A673 (cell line): ENCODE results near the gene CNFN. TPM values are rescaled to one million over a fixed set of nuclear protein-coding genes. Genes with fewer than 3 reads are reported as not detected.

Source experiments
- BruUV-seq: library from RNA; stranded (reverse); fragments of 400-500 nt; replicated peaks from 2 replicates; lab custom pipeline; 2021; lab: Mats Ljungman, UMichigan
- CTCF ChIA-PET: fragments of 300-600 bp; sonication (Branson Sonifier 250); formaldehyde crosslinking; loops from one replicate; lab custom pipeline; 2022; ENCODE audit warnings: antibody characterized with exemption; lab: Charles Lee
- POLR2A ChIA-PET: fragments of 300-600 bp; sonication (Branson Sonifier 250); formaldehyde crosslinking; loops from one replicate; lab custom pipeline; 2022; ENCODE audit warnings: antibody characterized with exemption; ENCODE audit not compliant: low non-redundant PET; lab: Charles Lee
- DNase-seq: peaks from one replicate; pipeline ENCODE4 v3.0.0-alpha.2; 2015; ENCODE audit warnings: low spot score
- H3K27ac ChIP-seq: fragments of 200-600 bp; sonication (generic); 2 replicates; pipeline ENCODE4 v1.5.1; 2016; ENCODE audit warnings: mixed run types, low read depth, mild to moderate bottlenecking, mixed read lengths, antibody characterized with exemption, low read length; ENCODE audit not compliant: poor library complexity, severe bottlenecking
- H3K27me3 ChIP-seq: fragments of 200-600 bp; sonication (generic); replicated peaks from 2 replicates; pipeline ENCODE4 v1.6.1; 2017; ENCODE audit warnings: mixed run types, low read depth, mild to moderate bottlenecking, mixed read lengths, antibody characterized with exemption, low read length; ENCODE audit not compliant: insufficient read depth, poor library complexity
- H3K36me3 ChIP-seq: fragments of 200-600 bp; sonication (generic); 2 replicates; pipeline ENCODE4 v1.6.1; 2016; ENCODE audit warnings: mixed run types, mild to moderate bottlenecking, mixed read lengths, antibody characterized with exemption, low read length; ENCODE audit not compliant: insufficient read depth, poor library complexity, severe bottlenecking
- H3K4me1 ChIP-seq: fragments of 200-600 bp; sonication (generic); 2 replicates; pipeline ENCODE4 v1.6.1; 2017; ENCODE audit warnings: mixed run types, mild to moderate bottlenecking, mixed read lengths, antibody characterized with exemption, low read length; ENCODE audit not compliant: insufficient read depth, poor library complexity, severe bottlenecking
- H3K4me3 ChIP-seq: fragments of 200-600 bp; sonication (generic); 2 replicates; pipeline ENCODE4 v1.5.1; 2016; ENCODE audit warnings: low read depth, mixed run types, mild to moderate bottlenecking, mixed read lengths, low read length; ENCODE audit not compliant: poor library complexity, severe bottlenecking
- H3K9me3 ChIP-seq: fragments of 200-600 bp; sonication (generic); 2 replicates; pipeline ENCODE4 v1.6.1; 2016; ENCODE audit warnings: mixed run types, low read depth, mild to moderate bottlenecking, mixed read lengths, antibody characterized with exemption, low read length; ENCODE audit not compliant: poor library complexity, severe bottlenecking
- CTCF ChIP-seq: fragments of 300-800, 200-600 bp; sonication (generic); conservative IDR thresholded peaks from 2 replicates; pipeline ENCODE4 v1.5.1; 2017; ENCODE audit warnings: low read depth, mild to moderate bottlenecking, antibody characterized with exemption, low read length, moderate library complexity, mixed read lengths
- EZH2 ChIP-seq: fragments of 200-600 bp; sonication (generic); IDR thresholded peaks from 2 replicates; pipeline ENCODE4 v1.6.1; 2017; ENCODE audit warnings: borderline replicate concordance, low read depth, mild to moderate bottlenecking, mixed read lengths, antibody characterized with exemption, low read length; ENCODE audit not compliant: poor library complexity, severe bottlenecking
- intact Hi-C: fragments of 100-400 bp; cut with micrococcal nuclease; formaldehyde crosslinking; loops from one replicate; pipeline ENCODE4 v1.10.0; 2022; ENCODE audit not compliant: unreplicated experiment
- total RNA-seq: library from RNA; stranded (reverse); gene quantifications from 2 replicates; pipeline ENCODE4 v1.2.3, GENCODE V29; 2021

The CNFN gene
- total RNA-seq, 1 experiment from 2014 or later = not detected

- peak; percentile 51 for DNase-seq
- intact Hi-C loops = no loop called here
- CTCF ChIA-PET = no interaction called here
- TF ChIP-seq EZH2 (no peak), CTCF (peak; percentile 64)
- no TSS peak for BruUV-seq
- Histone ChIP-seq H3K9me3 (no peaks in the 10 kb centered on the region), H3K4me3 (no peak overlapping the region), H3K27me3 (no peaks in the 10 kb centered on the region), H3K27ac (no peak overlapping the region), H3K36me3 (no peaks in the 10 kb centered on the region), H3K4me1 (no peaks in the 10 kb centered on the region)
- POLR2A ChIA-PET = no interaction called here
Measured at GRCh38 chr19:42433503-42434260, 43.6 kb upstream of the CNFN start.

GRCh38 chr19:42431486-42431885, 41.4 kb upstream of the CNFN start:
- H3K27me3 ChIP-seq = no peaks in the 10 kb centered on the region
- no peaks in the 10 kb centered on the region for H3K9me3 ChIP-seq
- TF ChIP-seq CTCF (no peak), EZH2 (no peak)
- H3K36me3 ChIP-seq = no peaks in the 10 kb centered on the region
- intact Hi-C loops = no loop called here
- no peak for DNase-seq
- H3K4me1 ChIP-seq = no peaks in the 10 kb centered on the region
- H3K4me3 ChIP-seq = no peak overlapping the region
- H3K27ac ChIP-seq = no peak overlapping the region
- no TSS peak for BruUV-seq
- CTCF ChIA-PET = no interaction called here
- POLR2A ChIA-PET = no interaction called here

DNA sequence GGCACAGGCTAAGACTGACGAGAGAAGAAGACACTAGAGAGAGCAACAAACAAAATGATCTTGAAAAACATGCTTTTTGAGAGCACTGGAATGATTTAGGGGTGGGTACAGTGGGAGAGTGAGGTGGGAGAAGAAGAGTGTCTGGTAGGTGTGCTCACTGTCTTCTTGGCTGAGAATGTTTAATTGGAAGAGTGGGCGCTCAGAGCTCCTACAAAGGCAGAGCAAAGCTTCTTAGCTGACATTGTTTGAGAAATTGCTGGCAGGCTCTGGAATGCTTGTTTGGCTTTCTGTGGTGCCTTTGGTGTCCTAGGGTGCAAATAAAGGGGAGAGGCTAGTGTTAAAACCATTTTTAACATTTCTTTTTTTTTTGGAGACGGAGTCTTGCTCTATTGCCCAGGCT, 38.6 kb upstream of the CNFN start:
- TF ChIP-seq EZH2 (no peak), CTCF (no peak)
- Histone ChIP-seq H3K36me3 (no peaks in the 10 kb centered on the region), H3K4me3 (no peak overlapping the region), H3K9me3 (no peaks in the 10 kb centered on the region), H3K27me3 (no peaks in the 10 kb centered on the region), H3K27ac (no peak overlapping the region), H3K4me1 (no peaks in the 10 kb centered on the region)
- POLR2A ChIA-PET = no interaction called here
- intact Hi-C loops = no loop called here
- CTCF ChIA-PET = no interaction called here
- BruUV-seq = no TSS peak
- no peak for DNase-seq
